GM23248 (cell line): ENCODE results near the gene TBATA. TPM values are rescaled to one million over a fixed set of nuclear protein-coding genes. Genes with fewer than 3 reads are reported as not detected.
A peak's percentile ranks its signal among the peaks of the same experiment; 100 is the strongest.

ENCODE experiments used
- DNase-seq: peaks from one replicate; pipeline ENCODE4 v3.0.0-alpha.2; 2015
- H2AFZ ChIP-seq: fragments of 200-600 bp; sonication (generic); 2 replicates; pipeline ENCODE4 v1.6.1; 2016; ENCODE audit warnings: antibody characterized with exemption
- H3F3A ChIP-seq: fragments of 200-600 bp; sonication (generic); 2 replicates; pipeline ENCODE4 v1.6.1; 2016; ENCODE audit warnings: mild to moderate bottlenecking, antibody characterized with exemption, mixed run types; ENCODE audit not compliant: insufficient read depth
- H3K27ac ChIP-seq: fragments of 200-600 bp; sonication (generic); 2 replicates; pipeline ENCODE4 v1.5.1; 2016; ENCODE audit warnings: mild to moderate bottlenecking
- H3K27me3 ChIP-seq: fragments of 200-600 bp; sonication (generic); replicated peaks from 2 replicates; pipeline ENCODE4 v1.6.1; 2016; ENCODE audit warnings: mild to moderate bottlenecking; ENCODE audit not compliant: insufficient read depth
- H3K36me3 ChIP-seq: fragments of 200-600 bp; sonication (generic); 2 replicates; pipeline ENCODE4 v1.6.1; 2016; ENCODE audit warnings: low read depth, mild to moderate bottlenecking
- H3K4me1 ChIP-seq: fragments of 200-600 bp; sonication (generic); 2 replicates; pipeline ENCODE4 v1.6.1; 2016; ENCODE audit warnings: mild to moderate bottlenecking; ENCODE audit not compliant: insufficient read depth
- H3K4me2 ChIP-seq: fragments of 200-600 bp; sonication (generic); one replicate; pipeline ENCODE4 v1.6.1; 2016; ENCODE audit warnings: mild to moderate bottlenecking; ENCODE audit not compliant: unreplicated experiment
- H3K4me3 ChIP-seq: fragments of 200-600 bp; sonication (generic); 2 replicates; pipeline ENCODE4 v1.5.1; 2016; ENCODE audit warnings: mild to moderate bottlenecking
- H3K79me2 ChIP-seq: fragments of 200-600 bp; sonication (generic); 2 replicates; pipeline ENCODE4 v1.6.1; 2016; ENCODE audit warnings: mild to moderate bottlenecking; ENCODE audit not compliant: insufficient read depth
- H3K9ac ChIP-seq: fragments of 200-600 bp; sonication (generic); 2 replicates; pipeline ENCODE4 v1.6.1; 2016; ENCODE audit warnings: mild to moderate bottlenecking
- H3K9me2 ChIP-seq: fragments of 200-600 bp; sonication (generic); 2 replicates; pipeline ENCODE4 v1.6.1; 2016; ENCODE audit warnings: mixed run types, mild to moderate bottlenecking, moderate library complexity; ENCODE audit not compliant: insufficient read depth
- H3K9me3 ChIP-seq: fragments of 200-600 bp; sonication (generic); one replicate; pipeline ENCODE4 v1.6.1; 2017; ENCODE audit warnings: low read depth
- H4K20me1 ChIP-seq: fragments of 200-600 bp; sonication (generic); 2 replicates; pipeline ENCODE4 v1.6.0; 2016; ENCODE audit not compliant: insufficient read depth
- EZH2 ChIP-seq: fragments of 200-600 bp; sonication (generic); IDR thresholded peaks from 2 replicates; pipeline ENCODE4 v1.6.1; 2018; ENCODE audit warnings: antibody characterized with exemption, mild to moderate bottlenecking; ENCODE audit not compliant: insufficient read depth, poor library complexity, severe bottlenecking
- EZH2phosphoT487 ChIP-seq: fragments of 200-600 bp; sonication (generic); IDR thresholded peaks from 2 replicates; pipeline ENCODE4 v1.6.1; 2018; ENCODE audit warnings: antibody characterized with exemption, moderate library complexity, mild to moderate bottlenecking, low read depth; ENCODE audit not compliant: insufficient read depth
- WGBS, 2 experiments: methylation state at CpG; one replicate each; pipeline ENCODE4 v1.1.6; 2015 to 2017; ENCODE audit warnings: low lambda C conversion rate in 2 of 2, low coverage in 1 of 2; ENCODE audit errors: missing lambda C conversion rate in 2 of 2; 5-methylcytosine and 5-hydroxymethylcytosine counted together
- in situ Hi-C: fragments of 300-500 bp; cut with MboI; formaldehyde crosslinking; loops from 2 replicates; pipeline ENCODE4 v1.15.0; 2020
- polyA plus RNA-seq: library from polyadenylated mRNA; unstranded; fragments of >200 nt; fragmentation: Nextera tagmentation; extraction: Ambion mirVana; gene quantifications from 2 replicates; pipeline ENCODE4 v1.2.1, GENCODE V29; 2016
- total RNA-seq: library from RNA; depleted of rRNA; stranded (reverse); fragments of >200 nt; shearing (Covaris generic); gene quantifications from 2 replicates; pipeline ENCODE4 v1.2.3, GENCODE V29; 2014

The TBATA gene
- total and polyA plus RNA-seq, 2 experiments from 2014 or later, result not detected

GRCh38 chr10:70780772-70781171 is 4.4 kb downstream of the TBATA start:
- Histone ChIP-seq H3K9me2 (no peaks in the 10 kb centered on the region), H3K4me3 (no peak overlapping the region), H3K9me3 (no peaks in the 10 kb centered on the region), H3K27ac (no peak overlapping the region), H4K20me1 (no peaks in the 10 kb centered on the region), H3K79me2 (no peaks in the 10 kb centered on the region), H3K4me1 (no peaks in the 10 kb centered on the region), H3K36me3 (no peaks in the 10 kb centered on the region), H3F3A (no peaks in the 10 kb centered on the region), H3K9ac (no peak overlapping the region), H3K27me3 (no peaks in the 10 kb centered on the region; the same call in 1 of the 2 replicates), H2AFZ (no peak overlapping the region), H3K4me2 (no peak overlapping the region)
- 84 to 90% methylated on average over 4 of the region's 4 CpGs for WGBS, 2 experiments
- no peak for TF ChIP-seq EZH2
- no peak for DNase-seq
- in situ Hi-C loops, result no loop called here

DNA sequence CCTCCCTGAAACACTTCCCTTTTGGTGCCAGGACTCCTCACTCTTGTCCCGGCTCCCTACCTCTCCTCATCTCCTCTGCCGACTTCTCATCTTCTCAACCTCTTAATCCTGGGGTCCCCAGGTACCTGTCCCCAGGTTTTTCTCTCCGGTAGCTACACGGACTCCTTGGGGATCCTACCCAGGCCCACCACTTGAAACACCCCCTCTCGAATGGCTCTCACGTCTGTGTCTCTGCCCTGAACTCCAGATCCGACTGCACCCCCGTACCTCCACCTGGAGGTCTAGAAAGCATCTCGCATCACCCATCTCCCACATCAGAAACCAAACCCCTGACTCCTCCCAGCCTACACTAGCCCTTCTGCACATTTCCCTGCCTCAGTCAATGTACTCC is 4.8 kb downstream of the TBATA start:
- H4K20me1 ChIP-seq, result no peaks in the 10 kb centered on the region
- no peaks in the 10 kb centered on the region for H3K9me2 ChIP-seq
- in situ Hi-C loops, result no loop called here
- no peak overlapping the region for H3K27ac ChIP-seq
- no peaks in the 10 kb centered on the region for H3F3A ChIP-seq
- no peak for DNase-seq
- H3K4me1 ChIP-seq, result no peaks in the 10 kb centered on the region
- no peaks in the 10 kb centered on the region; the same call in 1 of the 2 replicates for H3K27me3 ChIP-seq
- H3K79me2 ChIP-seq, result no peaks in the 10 kb centered on the region
- H3K36me3 ChIP-seq, result no peaks in the 10 kb centered on the region
- no peak overlapping the region for H2AFZ ChIP-seq
- no peak overlapping the region for H3K9ac ChIP-seq
- H3K4me3 ChIP-seq, result no peak overlapping the region
- no peak overlapping the region for H3K4me2 ChIP-seq
- H3K9me3 ChIP-seq, result no peaks in the 10 kb centered on the region
- 86% methylated on average over 9 of the region's 9 CpGs for WGBS, 2 experiments
- TF ChIP-seq EZH2phosphoT487, result no peak
- TF ChIP-seq EZH2, result no peak

GRCh38 chr10:70779511-70780369 is 5.4 kb downstream of the TBATA start:
- no peaks in the 10 kb centered on the region for H3K9me3 ChIP-seq
- no peaks in the 10 kb centered on the region for H3K79me2 ChIP-seq
- H3K36me3 ChIP-seq, result no peaks in the 10 kb centered on the region
- WGBS, 2 experiments, result 57% methylated on average over 16 of the region's 16 CpGs
- TF ChIP-seq EZH2 (no peak), EZH2phosphoT487 (no peak)
- H4K20me1 ChIP-seq, result no peaks in the 10 kb centered on the region
- H3K9ac ChIP-seq, result no peak overlapping the region
- H2AFZ ChIP-seq, result no peak overlapping the region
- no peaks in the 10 kb centered on the region for H3K9me2 ChIP-seq
- no peak overlapping the region for H3K4me2 ChIP-seq
- no peaks in the 10 kb centered on the region; the same call in 1 of the 2 replicates for H3K27me3 ChIP-seq
- in situ Hi-C loops, result no loop called here
- no peaks in the 10 kb centered on the region for H3K4me1 ChIP-seq
- peak; percentile 32 for DNase-seq
- no peaks in the 10 kb centered on the region for H3F3A ChIP-seq
- no peak overlapping the region for H3K4me3 ChIP-seq
- no peak overlapping the region for H3K27ac ChIP-seq

DNA sequence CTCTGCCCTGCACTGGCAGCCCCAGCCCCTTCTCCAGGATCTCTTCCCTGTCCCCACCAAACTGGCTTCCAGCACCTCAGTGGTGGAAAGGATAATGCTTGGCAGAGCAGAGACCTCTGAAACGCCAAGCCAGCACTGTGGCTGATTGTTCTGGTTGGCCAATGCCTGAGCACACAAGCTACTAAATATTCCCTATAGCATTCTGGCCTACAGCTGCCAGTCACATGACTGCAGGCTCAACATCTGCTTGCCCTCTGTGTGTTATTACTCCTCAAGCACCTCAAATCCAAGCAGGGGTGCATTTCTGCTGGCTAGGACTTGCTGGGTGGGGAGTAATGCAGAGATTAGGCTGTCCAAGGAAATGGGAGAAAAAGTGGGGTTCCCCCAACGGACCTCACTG is 6.1 kb downstream of the TBATA start:
- Histone ChIP-seq H3K4me1 (no peaks in the 10 kb centered on the region), H3K9ac (no peak overlapping the region), H3K9me3 (no peaks in the 10 kb centered on the region), H3K79me2 (no peaks in the 10 kb centered on the region), H3K27ac (no peak overlapping the region), H2AFZ (no peak overlapping the region), H3F3A (no peaks in the 10 kb centered on the region), H3K4me2 (no peak overlapping the region), H3K9me2 (no peaks in the 10 kb centered on the region), H4K20me1 (no peaks in the 10 kb centered on the region), H3K4me3 (no peak overlapping the region), H3K36me3 (no peaks in the 10 kb centered on the region), H3K27me3 (no peaks in the 10 kb centered on the region; the same call in 1 of the 2 replicates)
- TF ChIP-seq EZH2phosphoT487 (no peak), EZH2 (no peak)
- in situ Hi-C loops, result no loop called here
- no peak for DNase-seq
- 10 to 22% methylated on average over 2 of the region's 2 CpGs for WGBS, 2 experiments
